Prostate gland (tissue), 2 donors: ENCODE results near the gene CR1.
"Not testable (repeated sequence)": the region's sequence is repeated elsewhere in the genome, so short reads cannot be mapped to it uniquely, and the experiment has no call there.

Experiments
- POLR2A ChIP-seq: fragments of 450-650 bp; IDR thresholded peaks from one replicate; pipeline ENCODE4 v1.6.1; 2016; ENCODE audit warnings: antibody characterized with exemption, mild to moderate bottlenecking
- TF ChIP-seq, protein P1 (sequence below), 4 experiments: fragments of 200-600 bp in 2 of 4; fragments of 450-650 bp in 2 of 4; sonication (generic) in 2 of 4; IDR thresholded peaks; 1 replicate in 3 of 4; 2 replicates in 1 of 4; pipeline ENCODE4 v1.5.1; 2016 to 2019; ENCODE audit warnings: antibody characterized with exemption in 4 of 4, mild to moderate bottlenecking in 2 of 4, moderate library complexity in 2 of 4

DNA sequence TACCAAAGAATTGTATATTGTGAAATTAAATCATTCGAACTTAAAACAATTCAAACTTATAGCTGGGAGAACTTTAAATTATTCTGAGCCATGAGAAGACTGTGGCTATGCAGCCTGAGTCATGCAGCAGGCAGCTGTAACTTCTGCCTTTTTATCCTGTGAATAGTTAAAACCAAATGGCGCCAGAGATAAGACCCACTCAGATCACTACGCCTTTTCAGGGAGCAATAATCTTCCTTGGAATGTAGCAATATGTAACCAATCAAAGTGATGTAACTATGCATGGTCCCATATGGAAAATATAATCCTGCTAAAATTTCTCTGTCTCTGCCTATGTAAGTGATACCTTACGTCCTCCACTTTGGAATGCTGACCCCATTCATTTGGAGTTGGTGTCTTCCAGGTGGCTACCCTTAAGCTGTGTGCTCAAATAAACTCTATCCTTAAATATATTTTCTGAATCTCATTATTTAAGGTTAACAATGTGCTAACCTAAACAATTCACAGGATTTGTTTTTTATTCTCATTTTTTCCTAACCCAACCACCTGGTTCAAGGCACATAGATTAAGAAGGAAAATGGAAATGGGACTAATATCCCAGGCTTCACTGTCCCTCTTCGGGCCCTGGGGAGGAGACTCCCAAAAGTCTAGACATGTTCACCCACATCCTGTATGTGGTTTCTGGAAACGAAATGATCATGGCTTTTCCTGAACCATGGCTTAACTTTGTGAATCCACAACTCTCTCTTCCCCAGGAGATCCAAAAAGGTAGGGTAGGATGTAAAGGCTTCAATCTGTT is 184.8 kb downstream of the CR1 start:
- TF ChIP-seq, protein P1, sequence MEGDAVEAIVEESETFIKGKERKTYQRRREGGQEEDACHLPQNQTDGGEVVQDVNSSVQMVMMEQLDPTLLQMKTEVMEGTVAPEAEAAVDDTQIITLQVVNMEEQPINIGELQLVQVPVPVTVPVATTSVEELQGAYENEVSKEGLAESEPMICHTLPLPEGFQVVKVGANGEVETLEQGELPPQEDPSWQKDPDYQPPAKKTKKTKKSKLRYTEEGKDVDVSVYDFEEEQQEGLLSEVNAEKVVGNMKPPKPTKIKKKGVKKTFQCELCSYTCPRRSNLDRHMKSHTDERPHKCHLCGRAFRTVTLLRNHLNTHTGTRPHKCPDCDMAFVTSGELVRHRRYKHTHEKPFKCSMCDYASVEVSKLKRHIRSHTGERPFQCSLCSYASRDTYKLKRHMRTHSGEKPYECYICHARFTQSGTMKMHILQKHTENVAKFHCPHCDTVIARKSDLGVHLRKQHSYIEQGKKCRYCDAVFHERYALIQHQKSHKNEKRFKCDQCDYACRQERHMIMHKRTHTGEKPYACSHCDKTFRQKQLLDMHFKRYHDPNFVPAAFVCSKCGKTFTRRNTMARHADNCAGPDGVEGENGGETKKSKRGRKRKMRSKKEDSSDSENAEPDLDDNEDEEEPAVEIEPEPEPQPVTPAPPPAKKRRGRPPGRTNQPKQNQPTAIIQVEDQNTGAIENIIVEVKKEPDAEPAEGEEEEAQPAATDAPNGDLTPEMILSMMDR (IDR thresholded peaks at IDR 0.05), result not testable (repeated sequence)
- not testable (repeated sequence) for TF ChIP-seq POLR2A
